ENCODE data around the gene COX8A.

COX8A gene

DNA sequence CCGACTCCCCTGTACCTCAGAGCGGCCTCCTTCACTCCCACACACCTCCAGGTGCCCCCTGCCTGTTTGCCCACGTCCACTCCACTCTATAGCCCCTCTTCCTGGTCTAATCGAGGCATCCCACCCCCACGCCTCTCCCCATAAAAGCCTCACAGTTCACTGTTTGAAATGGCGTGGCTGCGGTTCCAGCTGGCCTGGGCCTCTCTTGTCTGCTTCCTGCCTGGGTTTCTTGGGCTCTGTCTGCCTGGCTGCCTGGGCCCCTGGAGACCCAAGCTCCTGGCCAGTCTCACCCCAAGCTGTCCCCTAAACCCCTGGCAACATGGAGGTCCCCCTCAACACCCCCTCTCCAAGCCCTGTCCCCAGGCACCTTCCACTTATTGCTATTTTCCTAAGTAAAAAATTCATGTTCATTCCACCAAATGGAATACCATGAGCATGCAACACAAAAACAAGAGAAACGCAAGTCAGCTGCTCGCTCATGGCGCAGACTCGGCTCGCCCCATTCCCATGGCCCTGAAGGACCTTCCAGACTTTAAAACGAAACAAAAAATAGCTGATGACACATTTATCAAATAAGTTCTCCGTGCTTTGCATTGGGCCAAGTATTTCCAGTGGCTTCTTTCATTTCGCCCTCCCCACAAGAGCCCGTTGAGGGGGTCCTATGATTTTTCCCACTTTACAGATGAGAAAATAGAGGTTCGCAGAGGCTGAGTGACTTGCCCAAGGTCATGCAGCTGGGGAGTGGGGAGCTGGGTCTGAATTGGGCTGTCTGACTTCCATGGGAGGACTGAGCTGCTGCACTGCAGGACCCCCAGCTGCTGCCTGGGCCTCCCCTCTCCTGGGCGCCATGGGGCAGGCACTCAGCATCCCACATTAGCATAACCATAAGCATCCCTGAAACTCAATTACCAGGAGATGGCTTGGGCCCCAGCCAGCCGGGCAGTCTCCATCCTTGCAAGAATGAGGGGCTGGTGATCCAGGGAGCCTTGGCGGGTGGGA, 49.6 kb downstream of the COX8A start:
- DNase-seq = no peak

DNA sequence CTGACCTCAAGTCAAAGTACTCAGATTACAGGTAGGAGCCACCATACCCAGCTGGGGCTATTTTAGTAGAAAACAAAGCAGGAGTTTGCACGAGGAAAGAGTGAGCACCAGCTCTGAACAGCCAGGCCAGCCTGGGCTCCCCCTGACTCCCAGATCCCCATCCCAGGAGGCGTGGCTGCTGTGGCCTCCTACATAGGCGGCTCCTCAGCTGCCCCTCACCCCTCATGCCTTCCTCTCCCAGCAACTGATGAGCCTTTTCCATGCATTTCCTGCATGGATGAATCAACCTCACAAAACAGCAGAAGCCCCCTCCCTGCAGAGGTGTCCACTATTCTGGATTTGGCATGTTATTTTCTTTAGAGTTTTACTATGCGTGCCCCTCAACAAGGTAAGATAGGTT, 50.8 kb downstream of the COX8A start:
- peak; percentile 32 for DNase-seq
